HG03439 (cell line): Measurements from ENCODE around the gene ORC1.

Experiments used
- ATAC-seq: cut with Tn5 transposase; IDR thresholded peaks from one replicate; pipeline ENCODE4 v1.9.1; 2021; ENCODE audit warnings: mild to moderate bottlenecking, moderate library complexity; ENCODE audit not compliant: unreplicated experiment

Gene ORC1

DNA sequence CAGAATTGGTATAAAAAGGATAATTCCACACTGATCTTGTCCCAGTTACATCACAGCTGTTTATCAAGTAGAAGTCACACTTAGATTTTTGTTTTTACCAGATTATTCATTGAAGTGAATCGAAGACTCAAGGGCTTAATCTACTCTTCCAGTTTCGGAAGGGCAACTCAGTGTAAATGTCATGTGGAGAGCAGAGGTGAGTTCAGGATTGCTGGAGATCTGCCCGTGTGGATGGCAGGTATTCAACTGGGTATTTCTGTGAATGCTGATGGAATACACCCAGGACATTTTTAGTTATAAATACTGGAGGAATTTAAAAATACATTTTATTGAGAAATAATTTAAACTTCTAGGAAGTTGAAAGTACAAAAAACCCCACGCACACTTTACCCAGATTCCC is 57.6 kb downstream of the ORC1 start:
- ATAC-seq: no peak

DNA sequence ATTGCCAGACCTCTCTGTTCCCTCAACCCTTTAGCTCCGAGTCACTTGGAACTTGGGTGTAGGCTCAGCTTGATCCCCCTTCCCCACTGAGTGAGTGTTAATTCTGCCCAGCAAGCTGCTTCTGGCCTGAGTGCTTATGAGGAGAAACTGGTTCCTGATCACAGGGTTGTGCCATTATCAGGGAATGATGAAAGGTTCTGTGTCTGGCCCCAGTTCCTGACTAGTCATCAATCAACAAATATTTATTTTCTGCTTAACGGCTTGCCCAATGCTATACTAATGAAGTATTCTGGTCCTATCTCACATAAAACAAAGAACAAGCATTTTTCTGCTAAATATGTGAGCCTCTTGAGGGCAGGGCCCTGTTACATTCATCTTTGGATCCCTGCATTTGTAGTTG is 59.0 kb downstream of the ORC1 start:
- no peak for ATAC-seq

DNA sequence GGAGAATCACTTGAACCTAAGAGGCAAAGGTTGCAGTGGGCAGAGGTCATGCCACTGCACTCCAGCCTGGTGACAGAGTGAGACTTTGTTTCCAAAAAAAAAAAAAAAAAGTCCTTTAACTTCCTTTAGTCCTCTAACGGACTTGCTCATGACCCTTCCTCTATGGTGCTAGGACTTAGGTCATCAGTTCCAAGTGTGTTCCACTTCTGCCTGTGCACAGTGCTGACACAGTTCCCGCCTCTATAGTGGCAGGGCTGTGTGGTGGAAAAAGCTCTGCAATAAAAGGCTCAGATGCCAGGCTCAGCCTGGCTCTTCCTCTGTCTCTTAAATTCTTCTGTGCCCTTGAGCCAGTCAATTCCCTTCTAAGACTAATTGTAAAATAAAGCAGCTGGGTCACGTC is 60.2 kb downstream of the ORC1 start:
- no peak for ATAC-seq

DNA sequence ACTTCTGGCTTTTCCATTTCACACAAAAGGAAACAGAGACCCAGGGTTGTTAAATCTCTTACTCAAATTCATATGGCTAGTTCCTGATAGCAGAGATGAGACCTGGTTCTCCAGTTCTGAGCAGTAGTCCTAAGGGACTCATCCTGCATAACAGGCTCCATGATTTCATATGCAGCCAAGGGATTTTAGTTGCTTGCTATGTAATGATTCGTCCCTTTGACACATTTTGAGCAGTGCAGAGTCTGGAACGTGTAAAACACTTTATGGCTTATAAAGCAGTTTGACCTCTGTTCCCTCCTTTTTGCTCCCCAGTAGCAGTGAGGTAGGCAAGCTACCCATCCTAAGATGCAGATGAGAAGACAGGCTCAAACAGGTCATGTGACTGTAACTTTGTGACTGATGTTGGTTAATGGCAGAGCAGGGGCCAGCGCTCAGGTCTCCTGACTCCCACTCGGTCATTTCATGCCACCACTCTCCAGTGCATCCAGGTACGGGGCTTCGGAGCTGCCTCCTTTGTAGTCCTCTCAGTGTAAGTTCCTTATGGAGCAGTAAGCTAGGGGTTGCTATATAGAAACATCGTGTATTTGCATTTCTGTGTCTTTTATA is 62.5 kb downstream of the ORC1 start:
- ATAC-seq: no peak

DNA sequence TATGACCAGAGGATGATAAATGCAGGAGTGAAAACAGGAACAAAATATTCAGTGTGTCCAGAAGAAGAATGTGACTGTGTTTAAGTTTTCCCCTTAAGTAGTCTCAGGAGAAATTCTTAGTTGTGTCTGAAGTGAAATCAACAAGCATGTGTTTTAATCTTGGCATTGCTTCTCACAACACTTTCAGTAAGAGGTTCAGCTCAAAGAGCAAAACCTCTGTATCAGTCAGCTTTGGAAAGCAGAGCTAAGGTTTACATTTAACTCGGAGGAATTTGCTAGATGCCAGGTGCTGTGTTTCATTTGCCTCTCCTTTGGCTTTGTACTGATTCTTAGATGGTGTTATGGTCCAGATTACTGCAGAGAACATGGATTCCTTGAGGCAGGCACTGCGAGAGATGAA is 66.8 kb downstream of the ORC1 start:
- ATAC-seq: no peak

DNA sequence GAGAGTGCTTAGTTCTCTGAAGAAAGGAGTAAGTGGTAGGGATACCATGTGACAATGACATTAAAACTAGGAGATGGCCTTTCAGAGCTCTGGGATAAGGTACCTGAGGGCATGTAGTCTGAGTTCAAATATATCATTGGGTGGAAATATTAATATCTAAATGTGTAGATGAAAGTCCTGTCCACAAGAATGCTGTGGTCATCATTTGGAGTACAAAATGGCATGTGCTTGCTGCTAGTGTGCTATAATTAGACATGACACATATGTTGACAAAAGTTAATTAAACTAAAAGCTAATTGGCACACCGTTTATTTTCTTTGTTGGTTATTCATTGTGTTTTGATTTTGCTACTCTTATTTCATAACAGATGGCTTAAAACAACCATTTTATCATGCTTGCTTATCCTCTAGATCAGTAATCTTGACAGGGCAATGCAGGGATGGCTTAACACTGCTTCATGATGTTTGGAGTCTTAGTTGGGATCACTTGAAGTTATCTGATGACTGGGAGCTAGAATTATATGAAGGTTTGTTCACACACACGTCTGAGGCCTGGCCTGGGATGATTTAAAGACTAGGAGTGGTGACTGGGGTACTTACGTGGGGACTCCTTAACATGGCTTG is 69.2 kb downstream of the ORC1 start:
- ATAC-seq: no peak

DNA sequence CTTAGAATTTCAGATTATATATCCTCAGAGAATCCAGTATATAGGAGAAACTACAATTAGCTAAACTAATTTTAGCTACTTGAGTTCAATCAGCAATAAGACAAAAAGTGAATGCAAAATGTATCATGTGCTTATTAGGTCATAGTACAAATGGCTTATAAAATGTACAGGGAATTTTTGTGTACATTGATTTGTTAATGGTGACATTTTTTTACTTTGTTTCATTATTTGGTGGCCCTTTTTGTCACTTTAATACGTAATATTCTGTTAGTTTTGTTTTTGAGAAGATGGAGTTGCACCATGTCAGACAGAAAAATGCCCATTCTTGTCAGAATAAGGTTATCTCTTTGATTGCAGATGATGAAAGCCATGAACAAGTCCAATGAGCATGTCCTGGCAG is 71.8 kb downstream of the ORC1 start:
- no peak for ATAC-seq

DNA sequence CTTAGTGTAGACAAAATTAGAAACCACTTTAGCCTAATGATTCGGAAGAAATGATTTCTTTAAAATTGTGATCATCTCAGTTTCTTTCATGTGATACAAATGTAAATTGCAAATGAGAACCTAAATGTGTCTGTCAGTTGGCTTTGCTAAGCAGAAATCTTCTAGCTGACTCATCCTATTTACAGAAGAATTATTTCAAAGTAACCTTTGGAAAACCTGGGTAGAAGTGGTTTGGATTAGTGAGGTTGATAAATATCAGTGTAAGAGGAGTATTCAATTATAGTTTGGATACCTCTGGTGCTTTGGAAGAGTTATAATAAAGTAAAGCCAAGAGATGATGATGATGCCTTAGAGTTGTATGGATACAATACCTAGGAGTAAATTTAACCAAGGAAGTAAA is 75.6 kb downstream of the ORC1 start:
- no peak for ATAC-seq

DNA sequence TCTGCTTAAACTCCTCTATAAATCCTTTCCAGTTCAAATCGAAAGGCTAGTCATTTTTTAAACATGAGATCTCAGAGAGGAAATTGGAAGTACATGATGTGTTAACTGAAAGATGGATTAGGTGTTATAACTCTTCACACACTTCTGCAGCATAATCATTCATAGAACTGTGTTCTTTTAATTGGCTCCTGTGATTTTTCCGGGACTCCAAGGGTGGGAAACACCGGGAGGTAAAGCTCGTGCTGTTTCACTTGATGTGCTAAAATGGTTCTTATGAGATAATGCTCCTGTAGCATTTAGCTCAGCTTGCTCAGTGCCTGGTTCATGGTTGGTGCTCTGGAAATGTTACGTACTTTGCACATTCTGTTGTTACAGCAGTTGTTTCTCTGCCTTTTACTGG is 78.4 kb downstream of the ORC1 start:
- ATAC-seq: no peak

DNA sequence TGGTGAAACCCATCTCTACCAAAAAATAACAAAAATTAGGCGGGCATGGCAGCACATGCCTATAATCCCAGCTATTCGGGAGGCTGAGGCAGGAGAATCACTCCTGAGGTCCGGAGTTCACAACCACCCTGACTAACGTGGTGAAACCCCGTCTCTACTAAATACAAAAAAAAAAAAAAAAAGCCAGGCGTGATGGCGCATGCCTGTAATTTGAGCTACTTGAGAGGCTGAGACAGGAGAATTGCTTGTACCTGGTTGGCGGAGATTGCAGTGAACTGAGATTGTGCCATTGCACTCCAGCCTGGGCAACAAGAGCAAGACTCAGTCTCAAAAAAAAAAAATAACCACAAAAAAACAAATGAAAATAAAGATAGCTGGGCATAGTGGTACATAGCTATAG is 80.5 kb downstream of the ORC1 start:
- ATAC-seq: no peak
